Naive thymus-derived CD4-positive, alpha-beta T cell (primary cell): ENCODE data around the gene SGCA. TPM values are rescaled to one million over a fixed set of nuclear protein-coding genes. Genes with fewer than 3 reads are reported as not detected.

Experiments used
- ATAC-seq: fragments of 150-1000 bp; cut with Tn5 transposase; 2 replicates; pipeline ENCODE4 v1.10.0; 2021; ENCODE audit warnings: mild to moderate bottlenecking, moderate library complexity
- CTCF ChIA-PET: fragments of 350-600 bp; sonication (Branson Sonifier 250); formaldehyde crosslinking; loops from one replicate; lab custom pipeline; 2021; ENCODE audit warnings: antibody characterized with exemption; lab: Charles Lee
- POLR2A ChIA-PET: fragments of 350-600 bp; sonication (Branson Sonifier 250); formaldehyde crosslinking; loops from one replicate; lab custom pipeline; 2021; ENCODE audit warnings: antibody characterized with exemption, inconsistent platforms; lab: Charles Lee
- DNase-seq, 9 donors: peaks; one replicate each; pipeline versions ENCODE4 v3.0.0 to v3.0.0-alpha.2; 2020 to 2022; ENCODE audit warnings: mixed read lengths in 1 of 9
- H3K27ac ChIP-seq: one replicate; pipeline ENCODE4 v1.7.0; 2013; ENCODE audit warnings: mild to moderate bottlenecking, low read depth, low read length, moderate library complexity
- H3K27me3 ChIP-seq, 2 donors: one replicate each; pipeline ENCODE4 v1.7.0; 2013; ENCODE audit warnings: low read length in 2 of 2, mild to moderate bottlenecking in 2 of 2, moderate library complexity in 2 of 2; ENCODE audit not compliant: control insufficient read depth in 2 of 2, insufficient read depth in 2 of 2
- H3K36me3 ChIP-seq, 3 experiments: 1 replicate in 2 of 3; 2 replicates in 1 of 3; pipeline ENCODE4 v1.7.0; 2013; ENCODE audit warnings: low read length in 3 of 3, mild to moderate bottlenecking in 3 of 3, moderate library complexity in 1 of 3; ENCODE audit not compliant: insufficient read depth in 3 of 3, control insufficient read depth in 2 of 3
- H3K4me1 ChIP-seq, 2 donors: one replicate each; pipeline ENCODE4 v1.7.0; 2013; ENCODE audit warnings: low read length in 2 of 2, mild to moderate bottlenecking in 2 of 2, moderate library complexity in 1 of 2; ENCODE audit not compliant: control insufficient read depth in 2 of 2, insufficient read depth in 2 of 2
- H3K4me3 ChIP-seq: 2 replicates; pipeline ENCODE4 v1.7.0; 2013; ENCODE audit warnings: mild to moderate bottlenecking, low read length
- H3K9me3 ChIP-seq, 3 experiments: 1 replicate in 2 of 3; 2 replicates in 1 of 3; pipeline ENCODE4 v1.7.0; 2013; ENCODE audit warnings: low read length in 3 of 3; ENCODE audit not compliant: control insufficient read depth in 2 of 3
- H3K27ac Mint-ChIP-seq, 9 donors: one replicate each; pipeline ENCODE4 v1.8.0; 2020 to 2022; ENCODE audit warnings: mixed read lengths in 9 of 9, mild to moderate bottlenecking in 8 of 9, moderate library complexity in 5 of 9, inconsistent platforms in 2 of 9
- H3K27me3 Mint-ChIP-seq, 5 donors: one replicate each; pipeline ENCODE4 v1.8.0; 2021 to 2022; ENCODE audit warnings: mixed read lengths in 5 of 5, mild to moderate bottlenecking in 1 of 5
- H3K36me3 Mint-ChIP-seq, 5 donors: one replicate each; pipeline ENCODE4 v1.8.0; 2020 to 2022; ENCODE audit warnings: mixed read lengths in 5 of 5, mild to moderate bottlenecking in 3 of 5, inconsistent platforms in 1 of 5
- H3K4me1 Mint-ChIP-seq, 7 donors: one replicate each; pipeline ENCODE4 v1.8.0; 2020 to 2022; ENCODE audit warnings: mixed read lengths in 7 of 7, mild to moderate bottlenecking in 3 of 7, inconsistent platforms in 1 of 7
- H3K4me3 Mint-ChIP-seq, 10 donors: one replicate each; pipeline ENCODE4 v1.8.0; 2020 to 2022; ENCODE audit warnings: mild to moderate bottlenecking in 10 of 10, mixed read lengths in 10 of 10, moderate library complexity in 6 of 10, inconsistent platforms in 2 of 10
- H3K9me3 Mint-ChIP-seq, 11 donors: one replicate each; pipeline ENCODE4 v1.8.0; 2020 to 2022; ENCODE audit warnings: mixed read lengths in 11 of 11, mild to moderate bottlenecking in 4 of 11, inconsistent platforms in 1 of 11, moderate library complexity in 1 of 11
- intact Hi-C, 2 donors: fragments of 100-400 bp; cut with micrococcal nuclease; formaldehyde crosslinking; loops; one replicate each; pipeline ENCODE4 v1.15.1; 2023
- polyA plus RNA-seq, 2 donors: library from polyadenylated mRNA; unstranded; fragments of 300-500 nt; fragmentation: Illumina TruSeq; gene quantifications; one replicate each; pipeline ENCODE4 v1.2.3, GENCODE V29; 2021
- total RNA-seq, 6 experiments: library from RNA in 5 of 6; stranded (reverse) in 5 of 6; gene quantifications; 1 replicate in 5 of 6; 2 replicates in 1 of 6; pipeline ENCODE4 v1.2.3 and lab custom pipeline; 2021 to 2026

Gene SGCA
- total and polyA plus RNA-seq, 7 experiments from 2014 or later, result 0.69 TPM; not detected in 6

GRCh38 chr17:50207792-50208567, 42.2 kb downstream of the SGCA start:
- H3K27ac ChIP-seq, result no peak overlapping the region
- no peak for DNase-seq
- Mint-ChIP-seq H3K4me1 (peaks cover 5 to 11% (median 6%) of the 10 kb centered on the region in 7 donors), H3K36me3 (peaks cover 0 to 3% (median 0%) of the 10 kb centered on the region in 5 donors), H3K27me3 (peaks cover 45 to 63% (median 48%) of the 10 kb centered on the region in 5 donors), H3K9me3 (peaks cover 0 to 2% (median 0%) of the 10 kb centered on the region in 11 donors), H3K27ac (no peak overlapping the region), H3K4me3 (no peak overlapping the region)
- intact Hi-C loops, result no loop called here
- no peaks in the 10 kb centered on the region for H3K36me3 ChIP-seq
- CTCF ChIA-PET, result interaction anchor here (0.7 to 1.0 kb wide), 2 partner anchors 20 to 87 kb away, joined by 3 to 7 read pairs; no protein-coding TSS in a partner anchor
- POLR2A ChIA-PET, result no interaction called here
- no peaks in the 10 kb centered on the region for H3K9me3 ChIP-seq
- ATAC-seq, result no peak
- H3K27me3 ChIP-seq, result peaks cover 0 to 6% of the 10 kb centered on the region in 2 donors
- no peaks in the 10 kb centered on the region for H3K4me1 ChIP-seq
- no peak overlapping the region for H3K4me3 ChIP-seq

GRCh38 chr17:50208611-50209061, 42.8 kb downstream of the SGCA start:
- POLR2A ChIA-PET, result no interaction called here

GRCh38 chr17:50209133-50209471, 43.3 kb downstream of the SGCA start:
- DNase-seq (no peak), ATAC-seq (no peak)
- no peak overlapping the region for H3K4me3 ChIP-seq
- H3K27ac ChIP-seq, result no peak overlapping the region
- H3K27me3 ChIP-seq, result peaks cover 0 to 6% of the 10 kb centered on the region in 2 donors
- POLR2A ChIA-PET, result no interaction called here
- peaks cover 0 to 4% of the 10 kb centered on the region in 2 donors for H3K4me1 ChIP-seq
- H3K9me3 ChIP-seq, result no peaks in the 10 kb centered on the region
- CTCF ChIA-PET, result interaction anchor here (0.9 to 1.1 kb wide), 2 partner anchors 9 to 63 kb away, joined by 3 read pairs; no protein-coding TSS in a partner anchor
- Mint-ChIP-seq H3K9me3 (peaks cover 0 to 2% (median 0%) of the 10 kb centered on the region in 11 donors), H3K27ac (no peak overlapping the region), H3K4me1 (peaks cover 5 to 14% (median 10%) of the 10 kb centered on the region in 7 donors), H3K36me3 (peaks cover 0 to 3% (median 0%) of the 10 kb centered on the region in 5 donors), H3K4me3 (no peak overlapping the region), H3K27me3 (peaks cover 39 to 57% (median 44%) of the 10 kb centered on the region in 5 donors)
- no peaks in the 10 kb centered on the region for H3K36me3 ChIP-seq
- intact Hi-C loops, result no loop called here

More at GRCh38 chr17:50208611-50209061, 42.8 kb downstream of the SGCA start:
- Mint-ChIP-seq H3K27me3 (peaks cover 44 to 61% (median 47%) of the 10 kb centered on the region in 5 donors), H3K4me3 (no peak overlapping the region), H3K27ac (no peak overlapping the region), H3K9me3 (peaks cover 0 to 2% (median 0%) of the 10 kb centered on the region in 11 donors), H3K36me3 (peaks cover 0 to 3% (median 0%) of the 10 kb centered on the region in 5 donors), H3K4me1 (peaks cover 5 to 14% (median 10%) of the 10 kb centered on the region in 7 donors)
- Histone ChIP-seq H3K4me1 (peaks cover 0 to 4% of the 10 kb centered on the region in 2 donors), H3K27ac (no peak overlapping the region), H3K27me3 (peaks cover 0 to 6% of the 10 kb centered on the region in 2 donors), H3K9me3 (no peaks in the 10 kb centered on the region), H3K4me3 (no peak overlapping the region), H3K36me3 (no peaks in the 10 kb centered on the region)
- ATAC-seq (no peak), DNase-seq (no peak)
- CTCF ChIA-PET, result interaction anchor here (1.0 to 1.1 kb wide), 2 partner anchors 20 to 64 kb away, joined by 3 to 7 read pairs; no protein-coding TSS in a partner anchor
- intact Hi-C loops, result no loop called here

- ATAC-seq (no peak), DNase-seq (no peak)
- ChIA-PET POLR2A (no interaction called here), CTCF (interaction anchor here (0.9 to 1.1 kb wide), 2 partner anchors 9 to 63 kb away, joined by 3 read pairs; no protein-coding TSS in a partner anchor)
- Histone ChIP-seq H3K27ac (no peak overlapping the region), H3K36me3 (no peaks in the 10 kb centered on the region), H3K4me3 (no peak overlapping the region), H3K9me3 (no peaks in the 10 kb centered on the region), H3K27me3 (peaks cover 0 to 6% of the 10 kb centered on the region in 2 donors), H3K4me1 (peaks cover 0 to 4% of the 10 kb centered on the region in 2 donors)
- Mint-ChIP-seq H3K4me1 (peaks cover 5 to 14% (median 10%) of the 10 kb centered on the region in 7 donors), H3K36me3 (peaks cover 0 to 3% (median 0%) of the 10 kb centered on the region in 5 donors), H3K27me3 (peaks cover 37 to 62% (median 44%) of the 10 kb centered on the region in 5 donors), H3K27ac (no peak overlapping the region), H3K4me3 (no peak overlapping the region), H3K9me3 (peaks cover 0 to 2% (median 0%) of the 10 kb centered on the region in 11 donors)
- intact Hi-C loops, result no loop called here
Observed at GRCh38 chr17:50209472-50210239, 43.9 kb downstream of the SGCA start.

- Mint-ChIP-seq H3K27ac (no peak overlapping the region), H3K4me3 (no peak overlapping the region), H3K36me3 (peaks cover 0 to under 1% (median 0%) of the 10 kb centered on the region in 5 donors), H3K27me3 (peaks cover 28 to 58% (median 35%) of the 10 kb centered on the region in 5 donors), H3K9me3 (peaks cover 0 to 3% (median 0%) of the 10 kb centered on the region in 11 donors), H3K4me1 (peaks cover 4 to 14% (median 10%) of the 10 kb centered on the region in 7 donors)
- intact Hi-C loops, result no loop called here
- ChIA-PET POLR2A (no interaction called here), CTCF (interaction anchor here (0.9 to 6.3 kb wide), 2 partner anchors 9 to 10 kb away, joined by 3 to 39 read pairs; partner anchors contain the start of gene COL1A1)
- no peak for DNase-seq
- Histone ChIP-seq H3K4me1 (peaks cover 0 to 4% of the 10 kb centered on the region in 2 donors), H3K4me3 (no peak overlapping the region), H3K27ac (no peak overlapping the region), H3K27me3 (peaks cover 0 to 6% of the 10 kb centered on the region in 2 donors), H3K36me3 (no peaks in the 10 kb centered on the region), H3K9me3 (no peaks in the 10 kb centered on the region)
- no peak for ATAC-seq
Observed at GRCh38 chr17:50210240-50211225, 44.7 kb downstream of the SGCA start.
